Activated CD4-positive, alpha-beta T cell treated with anti-CD3 and anti-CD28 coated beads for 36 hours (primary cell): ENCODE measurements around the gene UMAD1. TPM values are rescaled to one million over a fixed set of nuclear protein-coding genes. Genes with fewer than 3 reads are reported as not detected.

Experiments used
- ATAC-seq: fragments of 200-7000 bp; cut with Tn5 transposase; one replicate; pipeline ENCODE4 v1.10.0; 2021; ENCODE audit warnings: mild to moderate bottlenecking, moderate library complexity
- CTCF ChIA-PET: fragments of 350-600 bp; sonication (Branson Sonifier 250); formaldehyde crosslinking; loops from one replicate; lab custom pipeline; 2021; ENCODE audit warnings: antibody characterized with exemption; lab: Charles Lee
- POLR2A ChIA-PET: fragments of 350-600 bp; sonication (Branson Sonifier 250); formaldehyde crosslinking; loops from one replicate; lab custom pipeline; 2021; ENCODE audit warnings: antibody characterized with exemption, inconsistent platforms; lab: Charles Lee
- DNase-seq: peaks from one replicate; pipeline ENCODE4 v3.0.0-alpha.2; 2020
- H3K27ac Mint-ChIP-seq: one replicate; pipeline ENCODE4 v1.8.0; 2021; ENCODE audit warnings: mixed read lengths
- H3K27me3 Mint-ChIP-seq: one replicate; pipeline ENCODE4 v1.8.0; 2021; ENCODE audit warnings: mixed read lengths
- H3K36me3 Mint-ChIP-seq: one replicate; pipeline ENCODE4 v1.8.0; 2021; ENCODE audit warnings: low read depth, mixed read lengths
- H3K4me1 Mint-ChIP-seq: one replicate; pipeline ENCODE4 v1.8.0; 2021; ENCODE audit warnings: mixed read lengths
- H3K4me3 Mint-ChIP-seq: one replicate; pipeline ENCODE4 v1.8.0; 2021; ENCODE audit warnings: mild to moderate bottlenecking, moderate library complexity, mixed read lengths
- H3K9me3 Mint-ChIP-seq: one replicate; pipeline ENCODE4 v1.8.0; 2021; ENCODE audit warnings: low read depth, mixed read lengths
- intact Hi-C, 2 experiments: fragments of 100-400 bp; cut with DNase I in 1 of 2; cut with micrococcal nuclease in 1 of 2; formaldehyde crosslinking; loops; one replicate each; pipeline versions ENCODE4 v1.14.2 to v1.15.1; 2022 to 2024; cut with DNase I, micrococcal nuclease
- total RNA-seq, 2 experiments: library from RNA; stranded (reverse); gene quantifications; one replicate each; pipeline ENCODE4 v1.2.3, GENCODE V29; 2021

The UMAD1 gene
- total RNA-seq, 2 experiments from 2014 or later, result 13.1 to 14.5 TPM

GRCh38 chr7:7693881-7694280 is 53.3 kb downstream of the UMAD1 start:
- CTCF ChIA-PET, result interaction anchor here (1.1 to 5.4 kb wide), 2 partner anchors 13 to 75 kb away, joined by 3 to 46 read pairs; no protein-coding TSS in a partner anchor
- no peak for ATAC-seq
- intact Hi-C loops, result no loop called here
- H3K27ac Mint-ChIP-seq, result no peak overlapping the region
- DNase-seq, result no peak
- POLR2A ChIA-PET, result no interaction called here
- no peaks in the 10 kb centered on the region for H3K27me3 Mint-ChIP-seq
- H3K36me3 Mint-ChIP-seq, result peaks cover 13% of the 10 kb centered on the region
- peaks cover 5% of the 10 kb centered on the region for H3K9me3 Mint-ChIP-seq
- H3K4me1 Mint-ChIP-seq, result peaks cover 10% of the 10 kb centered on the region
- H3K4me3 Mint-ChIP-seq, result no peak overlapping the region

- no peak overlapping the region for H3K4me3 Mint-ChIP-seq
- POLR2A ChIA-PET, result no interaction called here
- H3K27me3 Mint-ChIP-seq, result no peaks in the 10 kb centered on the region
- ATAC-seq, result no peak
- H3K4me1 Mint-ChIP-seq, result peaks cover 12% of the 10 kb centered on the region
- DNase-seq, result no peak
- intact Hi-C loops, result no loop called here
- H3K36me3 Mint-ChIP-seq, result peaks cover 13% of the 10 kb centered on the region
- H3K27ac Mint-ChIP-seq, result no peak overlapping the region
- CTCF ChIA-PET, result interaction anchor here (1.1 kb wide), 1 partner anchor 13 kb away, joined by 3 read pairs; no protein-coding TSS in a partner anchor
- peaks cover 5% of the 10 kb centered on the region for H3K9me3 Mint-ChIP-seq
Observed at GRCh38 chr7:7694542-7694941, 54.0 kb downstream of the UMAD1 start.

- ATAC-seq (no peak), DNase-seq (no peak)
- intact Hi-C loops, result no loop called here
- no peak overlapping the region for H3K27ac Mint-ChIP-seq
- peaks cover 13% of the 10 kb centered on the region for H3K36me3 Mint-ChIP-seq
- H3K27me3 Mint-ChIP-seq, result no peaks in the 10 kb centered on the region
- H3K4me3 Mint-ChIP-seq, result no peak overlapping the region
- POLR2A ChIA-PET, result no interaction called here
- CTCF ChIA-PET, result interaction anchor here (1.1 kb wide), 1 partner anchor 12 kb away, joined by 3 read pairs; no protein-coding TSS in a partner anchor
- H3K4me1 Mint-ChIP-seq, result peaks cover 17% of the 10 kb centered on the region
- peaks cover 5% of the 10 kb centered on the region for H3K9me3 Mint-ChIP-seq
Observed at GRCh38 chr7:7695111-7695817, 54.7 kb downstream of the UMAD1 start.

GRCh38 chr7:7696458-7697119 is 56.0 kb downstream of the UMAD1 start:
- Mint-ChIP-seq H3K27ac (no peak overlapping the region), H3K4me3 (no peak overlapping the region), H3K9me3 (peaks cover 5% of the 10 kb centered on the region), H3K27me3 (no peaks in the 10 kb centered on the region), H3K36me3 (peaks cover 11% of the 10 kb centered on the region), H3K4me1 (peaks cover 19% of the 10 kb centered on the region)
- ChIA-PET POLR2A (no interaction called here), CTCF (interaction anchor here (0.7 kb wide), 1 partner anchor 15 kb away, joined by 3 read pairs; no protein-coding TSS in a partner anchor)
- DNase-seq, result no peak
- intact Hi-C loops, result no loop called here
- ATAC-seq, result no peak

GRCh38 chr7:7698930-7699329 is 58.4 kb downstream of the UMAD1 start:
- ATAC-seq (no peak), DNase-seq (no peak)
- POLR2A ChIA-PET, result no interaction called here
- intact Hi-C loops, result no loop called here
- no peak overlapping the region for H3K4me3 Mint-ChIP-seq
- H3K9me3 Mint-ChIP-seq, result peaks cover 5% of the 10 kb centered on the region
- peaks cover 8% of the 10 kb centered on the region for H3K36me3 Mint-ChIP-seq
- H3K27ac Mint-ChIP-seq, result no peak overlapping the region
- peaks cover 19% of the 10 kb centered on the region for H3K4me1 Mint-ChIP-seq
- no peaks in the 10 kb centered on the region for H3K27me3 Mint-ChIP-seq
- CTCF ChIA-PET, result interaction anchor here (0.6 to 1.3 kb wide), 3 partner anchors 13 to 70 kb away, joined by 3 to 5 read pairs (median 4); no protein-coding TSS in a partner anchor

- Mint-ChIP-seq H3K9me3 (peaks cover 4% of the 10 kb centered on the region), H3K4me3 (no peak overlapping the region), H3K27me3 (no peaks in the 10 kb centered on the region), H3K36me3 (peaks cover 7% of the 10 kb centered on the region), H3K27ac (no peak overlapping the region), H3K4me1 (peaks cover 19% of the 10 kb centered on the region)
- POLR2A ChIA-PET, result no interaction called here
- ATAC-seq (no peak), DNase-seq (no peak)
- intact Hi-C loops, result no loop called here
- CTCF ChIA-PET, result interaction anchor here (0.6 to 1.1 kb wide), 2 partner anchors 28 to 70 kb away, joined by 3 to 5 read pairs; no protein-coding TSS in a partner anchor
Observed at GRCh38 chr7:7699380-7699779, 58.8 kb downstream of the UMAD1 start.

- DNase-seq (no peak), ATAC-seq (no peak)
- Mint-ChIP-seq H3K4me3 (no peak overlapping the region), H3K27me3 (no peaks in the 10 kb centered on the region), H3K27ac (no peak overlapping the region), H3K36me3 (peaks cover 1% of the 10 kb centered on the region), H3K4me1 (peaks cover 19% of the 10 kb centered on the region), H3K9me3 (no peaks in the 10 kb centered on the region)
- intact Hi-C loops, result no loop called here
- CTCF ChIA-PET, result interaction anchor here (1.2 kb wide), 1 partner anchor 8 kb away, joined by 3 read pairs; no protein-coding TSS in a partner anchor
- POLR2A ChIA-PET, result no interaction called here
Observed at GRCh38 chr7:7699970-7700369, 59.4 kb downstream of the UMAD1 start.

- Mint-ChIP-seq H3K4me3 (no peak overlapping the region), H3K4me1 (peaks cover 25% of the 10 kb centered on the region), H3K27me3 (no peaks in the 10 kb centered on the region), H3K36me3 (peaks cover 1% of the 10 kb centered on the region), H3K27ac (no peak overlapping the region), H3K9me3 (no peaks in the 10 kb centered on the region)
- intact Hi-C loops, result no loop called here
- CTCF ChIA-PET, result interaction anchor here (1.2 to 2.7 kb wide), 2 partner anchors 9 to 20 kb away, joined by 3 to 9 read pairs; no protein-coding TSS in a partner anchor
- POLR2A ChIA-PET, result no interaction called here
- DNase-seq (no peak), ATAC-seq (no peak)
Observed at GRCh38 chr7:7701527-7701926, 61.0 kb downstream of the UMAD1 start.

- Mint-ChIP-seq H3K27me3 (no peaks in the 10 kb centered on the region), H3K4me1 (peaks cover 25% of the 10 kb centered on the region), H3K4me3 (no peak overlapping the region), H3K36me3 (peaks cover 1% of the 10 kb centered on the region), H3K27ac (no peak overlapping the region), H3K9me3 (no peaks in the 10 kb centered on the region)
- ATAC-seq (no peak), DNase-seq (no peak)
- ChIA-PET POLR2A (no interaction called here), CTCF (interaction anchor here (0.5 to 2.7 kb wide), 5 partner anchors 11 to 58 kb away, joined by 3 to 9 read pairs (median 3); no protein-coding TSS in a partner anchor)
- intact Hi-C loops, result no loop called here
Observed at GRCh38 chr7:7702826-7703225, 62.3 kb downstream of the UMAD1 start.

GRCh38 chr7:7703427-7703826 is 62.9 kb downstream of the UMAD1 start:
- ChIA-PET CTCF (interaction anchor here (0.5 to 1.6 kb wide), 4 partner anchors 11 to 43 kb away, joined by 3 to 6 read pairs (median 4); no protein-coding TSS in a partner anchor), POLR2A (no interaction called here)
- DNase-seq (no peak), ATAC-seq (no peak)
- Mint-ChIP-seq H3K4me3 (no peak overlapping the region), H3K36me3 (peaks cover 1% of the 10 kb centered on the region), H3K9me3 (no peaks in the 10 kb centered on the region), H3K27me3 (no peaks in the 10 kb centered on the region), H3K4me1 (peaks cover 23% of the 10 kb centered on the region), H3K27ac (no peak overlapping the region)
- intact Hi-C loops, result no loop called here

- H3K4me3 Mint-ChIP-seq, result no peak overlapping the region
- H3K27me3 Mint-ChIP-seq, result no peaks in the 10 kb centered on the region
- H3K4me1 Mint-ChIP-seq, result peaks cover 20% of the 10 kb centered on the region
- ATAC-seq (no peak), DNase-seq (no peak)
- H3K36me3 Mint-ChIP-seq, result peaks cover 1% of the 10 kb centered on the region
- no peaks in the 10 kb centered on the region for H3K9me3 Mint-ChIP-seq
- CTCF ChIA-PET, result interaction anchor here (1.6 kb wide), 1 partner anchor 24 kb away, joined by 6 read pairs; no protein-coding TSS in a partner anchor
- intact Hi-C loops, result no loop called here
- no peak overlapping the region for H3K27ac Mint-ChIP-seq
- POLR2A ChIA-PET, result no interaction called here
Observed at GRCh38 chr7:7704867-7705266, 64.3 kb downstream of the UMAD1 start.
